AG04449 (cell line): ENCODE results near the gene IGF2R.
A peak's percentile ranks its signal among the peaks of the same experiment; 100 is the strongest.
"Not testable (repeated sequence)": the region's sequence is repeated elsewhere in the genome, so short reads cannot be mapped to it uniquely, and the experiment has no call there.

Experiments used
- CTCF ChIA-PET: fragments of 350-600 bp; formaldehyde crosslinking; extraction: SDS; loops from one replicate; lab custom pipeline; 2021; ENCODE audit warnings: antibody characterized with exemption; lab: Yijun Ruan, JAX
- POLR2A ChIA-PET: fragments of 400-600, 350-600 bp; formaldehyde crosslinking; extraction: SDS; loops from one replicate; lab custom pipeline; 2020; ENCODE audit warnings: antibody characterized with exemption, inconsistent platforms; lab: Yijun Ruan, JAX
- DNase-seq: peaks from one replicate; pipeline ENCODE4 v3.0.0-alpha.2; 2010; ENCODE audit warnings: low read depth, low spot score
- H3K4me3 ChIP-seq: 2 replicates; pipeline ENCODE4 v1.5.1; 2011; ENCODE audit warnings: low read depth, mild to moderate bottlenecking, control low read depth, low read length
- CTCF ChIP-seq: IDR thresholded peaks from one replicate; pipeline ENCODE4 v1.5.1; 2011; ENCODE audit warnings: mild to moderate bottlenecking, moderate library complexity, low read length, control low read depth, inconsistent platforms; ENCODE audit not compliant: insufficient read depth; ENCODE audit errors: missing control alignments

IGF2R gene

GRCh38 chr6:159966339-159966738 is 2.5 kb upstream of the IGF2R start:
- POLR2A ChIA-PET: no interaction called here
- CTCF ChIA-PET: interaction anchor here (1.0 kb wide), 2 partner anchors 12 to 16 kb away, joined by 3 read pairs; no protein-coding TSS in a partner anchor
- DNase-seq: no peak
- no peak overlapping the region for H3K4me3 ChIP-seq
- TF ChIP-seq CTCF: no peak

- TF ChIP-seq CTCF: no peak
- CTCF ChIA-PET: interaction anchor here (1.0 to 1.5 kb wide), 3 partner anchors 13 to 24 kb away, joined by 3 read pairs; no protein-coding TSS in a partner anchor
- no peak for DNase-seq
- POLR2A ChIA-PET: no interaction called here
- no peak overlapping the region for H3K4me3 ChIP-seq
These were observed 1.9 kb upstream of the IGF2R start for GRCh38 chr6:159966981-159967380.

- H3K4me3 ChIP-seq, DNase-seq, POLR2A ChIA-PET: not testable (repeated sequence)
- CTCF ChIA-PET: interaction anchor here (0.8 to 1.5 kb wide), 5 partner anchors 9 to 116 kb away, joined by 3 to 4 read pairs (median 3); no protein-coding TSS in a partner anchor
These were observed 1.3 kb upstream of the IGF2R start for GRCh38 chr6:159967621-159968020.

GRCh38 chr6:159969204-159969912 is 476 bp downstream of the IGF2R start:
- DNase-seq: no peak
- ChIA-PET CTCF (interaction anchor here (1.0 to 1.4 kb wide), 4 partner anchors 8 to 78 kb away, joined by 3 to 5 read pairs (median 3); no protein-coding TSS in a partner anchor), POLR2A (no interaction called here)
- peak overlapping the region; percentile 66 for H3K4me3 ChIP-seq
- TF ChIP-seq CTCF: peak; percentile 16

GRCh38 chr6:159969921-159970320 is 1.0 kb downstream of the IGF2R start:
- ChIA-PET POLR2A (no interaction called here), CTCF (interaction anchor here (0.8 to 1.4 kb wide), 5 partner anchors 9 to 107 kb away, joined by 3 to 5 read pairs (median 3); no protein-coding TSS in a partner anchor)
- no peak for DNase-seq
- peak overlapping the region; percentile 66 for H3K4me3 ChIP-seq
- no peak for TF ChIP-seq CTCF

GRCh38 chr6:159970659-159971063 is 1.8 kb downstream of the IGF2R start:
- DNase-seq: no peak
- POLR2A ChIA-PET: no interaction called here
- TF ChIP-seq CTCF: no peak
- H3K4me3 ChIP-seq: 0 out of 2 replicates have a peak overlapping the region, but pooled peaks have one; percentile 66
- CTCF ChIA-PET: interaction anchor here (0.8 to 1.4 kb wide), 5 partner anchors 10 to 131 kb away, joined by 3 to 5 read pairs (median 3); no protein-coding TSS in a partner anchor
